Measurements from ENCODE around the gene SUPT3H. TPM values are rescaled to one million over a fixed set of nuclear protein-coding genes. Genes with fewer than 3 reads are reported as not detected.
"Not testable (repeated sequence)": the region's sequence is repeated elsewhere in the genome, so short reads cannot be mapped to it uniquely, and the experiment has no call there.

SUPT3H gene
- total RNA-seq, 2 donors from 2014 or later = 2.0 to 2.8 TPM

DNA sequence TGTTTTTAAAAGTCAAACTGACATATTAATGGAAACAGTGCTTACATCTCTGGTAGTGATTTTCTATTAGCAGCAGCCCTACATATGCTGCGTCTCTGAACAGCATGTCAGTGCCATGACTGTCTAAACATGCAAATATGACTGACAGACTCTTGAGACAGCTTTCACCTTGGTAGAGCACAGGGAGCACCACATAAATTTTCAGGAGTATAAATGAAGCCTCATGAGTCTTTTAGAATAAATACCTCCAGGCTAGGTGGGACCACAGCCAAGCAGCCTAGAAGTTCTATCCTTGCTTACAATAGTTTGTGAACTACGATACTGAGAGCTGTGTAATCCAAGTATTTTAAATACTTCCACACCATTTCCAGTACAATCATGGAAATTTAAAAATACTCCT, 460.3 kb downstream of the SUPT3H start:
- ATAC-seq = no peak
- DNase-seq = no peak
- intact Hi-C loops (cut with DNase I, micrococcal nuclease) = no loop called here

DNA sequence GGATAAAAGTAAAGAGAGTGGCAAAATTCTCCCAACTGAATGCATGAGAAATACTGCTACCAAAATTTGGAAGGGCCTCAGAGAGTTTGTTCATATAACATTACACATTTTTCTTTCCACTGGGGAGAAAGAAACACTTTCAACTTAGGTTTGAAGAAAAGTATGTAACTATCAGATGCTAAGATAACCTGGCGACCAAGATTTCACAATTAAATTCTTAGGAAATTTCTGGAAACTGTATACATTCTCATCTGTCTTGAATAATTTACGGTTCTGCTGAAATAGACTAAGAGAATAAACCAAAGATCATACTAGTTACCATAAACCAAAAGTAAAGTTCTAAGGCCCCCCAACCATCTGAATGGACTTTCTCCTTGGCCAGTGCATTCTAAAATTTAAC, 462.6 kb downstream of the SUPT3H start:
- ATAC-seq = no peak
- no peak for DNase-seq

DNA sequence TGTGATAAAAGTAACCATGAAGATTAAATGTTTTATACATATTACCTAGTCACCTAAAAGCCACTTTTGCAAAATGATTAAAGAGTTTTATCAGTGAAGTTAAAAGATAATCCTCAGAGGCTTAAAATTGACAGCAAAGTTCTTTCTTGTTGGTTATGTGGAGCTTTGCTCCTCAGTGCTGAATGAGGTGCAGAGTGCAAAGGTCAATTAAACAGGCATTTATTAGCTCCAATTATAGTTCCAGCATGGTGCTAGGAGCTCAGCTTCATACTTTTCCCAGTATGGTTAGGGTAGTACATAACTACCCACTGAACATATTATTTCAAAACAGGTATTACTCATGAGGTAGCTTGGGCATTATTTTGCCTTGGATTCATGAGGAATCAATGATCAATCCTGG, 463.6 kb downstream of the SUPT3H start:
- ATAC-seq (no peak), DNase-seq (no peak)
- intact Hi-C loops (cut with DNase I, micrococcal nuclease) = no loop called here

More for the DNA sequence above, 462.6 kb downstream of the SUPT3H start:
- intact Hi-C loops (cut with DNase I, micrococcal nuclease) = no loop called here

DNA sequence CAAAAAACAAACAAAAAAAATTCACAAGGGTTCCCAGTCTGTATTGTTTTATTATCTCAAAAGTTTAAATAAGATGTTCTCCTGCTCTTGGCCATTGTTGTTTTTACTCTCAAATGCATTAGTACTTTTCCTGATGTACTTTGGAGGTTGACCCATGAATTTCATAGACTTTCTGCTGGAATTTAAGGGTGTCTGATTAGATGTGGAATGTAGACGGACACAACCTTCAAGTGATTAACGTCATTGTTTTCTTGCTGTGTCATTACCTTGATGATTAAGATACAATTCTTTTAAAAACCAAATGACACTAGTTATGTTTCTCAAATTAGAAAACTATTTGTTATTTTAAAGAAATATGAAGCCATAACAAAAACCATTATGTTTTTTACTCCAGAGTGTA, 471.0 kb downstream of the SUPT3H start:
- ATAC-seq = no peak
- intact Hi-C loops (cut with DNase I, micrococcal nuclease) = no loop called here
- no peak for DNase-seq

DNA sequence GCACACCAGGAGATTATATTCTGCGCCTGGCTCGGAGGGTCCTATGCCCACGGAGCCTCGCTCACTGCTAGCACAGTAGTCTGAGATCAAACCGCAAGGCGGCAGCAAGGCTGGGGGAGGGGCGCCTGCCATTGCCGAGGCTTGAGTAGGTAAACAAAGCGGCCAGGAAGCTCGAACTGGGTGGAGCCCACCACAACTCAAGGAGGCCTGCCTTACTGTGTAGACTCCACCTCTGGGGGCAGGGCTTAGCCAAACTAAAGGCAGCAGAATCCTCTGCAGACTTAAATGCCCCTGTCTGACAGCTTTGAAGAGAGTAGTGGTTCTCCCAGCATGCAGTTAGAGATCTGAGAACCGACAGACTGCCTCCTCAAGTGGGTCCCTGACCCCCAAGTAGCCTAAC, 477.4 kb downstream of the SUPT3H start:
- intact Hi-C loops (cut with DNase I, micrococcal nuclease); ATAC-seq; DNase-seq: not testable (repeated sequence)

DNA sequence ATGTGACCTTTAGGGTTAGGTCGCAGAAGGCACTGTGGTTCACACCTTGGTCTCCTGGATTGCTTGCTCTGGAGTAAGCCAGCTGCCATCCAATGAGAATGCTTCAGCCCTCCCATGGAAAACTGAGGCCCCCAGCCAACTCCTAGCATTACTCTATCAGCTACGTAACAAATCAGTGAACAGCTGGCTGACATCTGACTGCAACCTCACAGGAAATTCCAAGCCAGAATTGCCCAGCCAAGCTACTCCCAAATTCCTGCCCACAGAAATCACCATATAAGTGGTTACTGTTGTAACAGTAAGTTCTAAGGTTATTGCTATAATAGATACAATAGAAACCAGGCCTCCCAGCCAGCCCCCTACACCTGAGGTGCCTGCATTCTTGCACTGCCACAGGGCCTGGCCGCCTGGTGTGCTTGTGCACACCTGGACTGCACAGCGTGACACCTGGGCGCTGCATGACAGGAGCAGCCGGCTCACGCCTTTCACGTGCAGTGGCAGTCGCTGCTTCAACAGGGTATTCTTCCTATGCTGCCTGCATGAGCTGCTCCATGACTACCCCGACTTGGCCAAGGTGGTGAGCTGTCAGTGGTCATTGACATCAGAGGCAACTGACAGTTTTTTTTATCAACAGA, 479.3 kb downstream of the SUPT3H start:
- DNase-seq = no peak
- intact Hi-C loops (cut with DNase I, micrococcal nuclease) = no loop called here
- ATAC-seq = no peak

DNA sequence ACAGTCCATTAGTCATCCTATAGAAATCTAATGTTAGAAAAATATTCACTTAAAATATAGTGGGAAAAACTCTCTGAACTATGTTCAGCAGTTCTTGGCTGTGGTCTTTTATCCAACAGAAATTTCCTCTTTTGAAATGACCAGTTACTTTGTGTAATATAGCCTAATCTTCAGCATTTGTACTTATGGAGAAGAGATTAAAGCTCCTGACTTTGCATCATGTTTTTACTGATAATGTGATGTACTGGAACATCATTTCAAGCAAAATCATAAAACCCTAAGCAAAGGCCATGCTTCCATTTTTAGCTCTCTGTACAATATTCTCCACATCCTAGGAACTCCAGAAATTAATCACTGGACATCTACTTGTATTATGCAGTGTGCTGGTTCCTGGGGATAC, 480.4 kb downstream of the SUPT3H start:
- intact Hi-C loops (cut with DNase I, micrococcal nuclease) = no loop called here
- no peak for ATAC-seq
- no peak for DNase-seq

DNA sequence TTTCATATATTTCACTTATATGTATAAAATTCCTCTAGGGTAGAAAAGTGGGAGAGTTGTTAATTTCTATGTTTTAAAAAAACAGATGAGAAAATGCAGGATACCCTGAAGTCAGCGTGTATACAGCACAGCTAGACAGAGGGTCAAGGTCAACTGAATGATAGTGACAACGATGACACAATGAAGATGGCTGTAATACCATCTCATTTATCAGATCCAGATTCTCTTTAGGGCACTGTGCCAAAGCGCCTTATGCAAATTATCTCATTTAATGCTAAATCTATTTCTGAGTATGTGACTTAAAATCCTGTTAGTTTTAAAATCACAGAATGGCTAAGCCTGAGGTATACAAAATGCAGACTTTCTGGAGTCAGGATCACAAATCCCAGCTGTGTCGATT, 481.0 kb downstream of the SUPT3H start:
- DNase-seq (no peak), ATAC-seq (no peak)
- intact Hi-C loops (cut with DNase I, micrococcal nuclease) = no loop called here

DNA sequence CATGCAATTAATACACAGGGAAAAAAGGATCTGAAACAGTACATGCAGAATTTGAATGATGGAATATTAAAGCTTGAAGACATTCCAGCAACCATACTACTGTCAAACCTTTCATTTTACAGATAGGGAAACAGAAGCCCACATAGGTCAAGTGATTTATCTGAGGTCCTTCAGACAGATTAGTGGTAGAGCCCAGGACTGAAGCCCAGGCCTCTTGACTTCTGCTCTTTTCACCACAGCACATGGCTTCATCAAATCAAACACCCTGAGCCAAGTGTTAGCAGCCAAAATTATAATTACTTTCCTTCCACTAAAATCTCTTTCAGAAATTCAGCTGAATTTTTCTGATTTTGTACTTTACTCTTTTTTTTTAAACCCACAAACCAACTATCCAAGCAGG, 485.2 kb downstream of the SUPT3H start:
- DNase-seq (no peak), ATAC-seq (no peak)
- intact Hi-C loops (cut with DNase I, micrococcal nuclease) = no loop called here

DNA sequence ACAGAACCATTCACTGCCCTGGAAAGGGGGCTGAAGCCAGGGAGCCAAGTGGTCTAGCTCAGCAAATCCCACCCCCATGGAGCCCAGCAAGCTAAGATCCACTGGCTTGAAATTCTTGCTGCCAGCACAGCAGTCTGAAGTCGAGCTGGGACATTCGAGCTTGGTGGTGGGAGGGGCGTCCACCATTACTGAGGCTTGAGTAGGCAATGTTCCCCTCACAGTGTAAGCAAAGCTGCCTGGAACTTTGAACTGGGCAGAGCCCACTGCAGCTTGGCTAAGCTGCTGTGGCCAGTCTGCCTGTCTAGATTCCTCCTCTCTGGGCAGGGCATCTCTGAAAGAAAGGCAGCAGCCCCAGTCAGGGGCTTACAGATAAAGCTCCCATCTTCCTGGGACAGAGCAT, 498.7 kb downstream of the SUPT3H start:
- DNase-seq; ATAC-seq; intact Hi-C loops (cut with DNase I, micrococcal nuclease): not testable (repeated sequence)

DNA sequence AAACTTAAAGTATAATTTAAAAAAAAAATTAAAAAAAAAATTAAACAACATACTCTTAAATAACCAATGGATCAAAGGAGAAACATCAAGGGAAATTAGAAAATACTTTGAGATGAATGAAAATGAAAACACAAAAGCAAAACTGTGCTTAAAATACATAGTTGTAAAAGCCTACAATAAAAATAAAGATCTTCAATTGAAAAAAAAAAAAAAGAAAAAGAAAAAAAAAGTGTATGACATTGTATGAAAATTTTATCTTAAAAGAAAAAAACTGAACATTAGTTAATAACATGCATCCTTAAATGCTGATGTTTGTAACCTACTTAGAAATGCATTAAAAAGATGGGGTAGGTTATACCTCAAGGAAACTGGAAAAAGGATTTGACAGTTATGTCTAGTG, 501.1 kb downstream of the SUPT3H start:
- DNase-seq; intact Hi-C loops (cut with DNase I, micrococcal nuclease); ATAC-seq: not testable (repeated sequence)

DNA sequence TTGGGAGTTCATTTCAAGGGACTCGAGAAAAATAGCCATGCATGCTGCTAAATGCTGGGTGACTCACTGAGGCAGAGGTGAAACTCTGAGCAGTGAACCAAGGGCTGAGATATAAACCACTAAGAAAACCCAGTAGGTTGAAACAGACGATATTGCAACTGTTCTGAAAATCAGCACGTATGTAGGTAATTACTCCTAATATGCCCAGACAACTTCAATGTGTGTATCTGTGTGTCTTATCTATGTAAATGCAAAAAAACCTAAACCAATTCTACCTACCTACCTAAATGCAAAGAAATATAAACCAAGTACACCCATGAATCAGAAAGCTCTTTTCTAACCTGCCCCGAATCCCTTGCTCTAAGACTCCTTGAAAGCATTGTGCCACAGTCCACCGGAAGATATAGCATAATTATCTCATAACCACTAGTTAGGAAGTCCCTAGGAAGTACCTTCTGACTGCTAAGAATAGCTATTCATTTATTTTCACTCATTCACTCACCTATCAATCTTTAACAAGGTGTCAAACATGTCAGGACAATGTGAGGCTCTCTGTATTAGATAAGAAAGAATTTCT, 508.3 kb downstream of the SUPT3H start:
- intact Hi-C loops (cut with DNase I, micrococcal nuclease) = no loop called here
- DNase-seq = no peak

DNA sequence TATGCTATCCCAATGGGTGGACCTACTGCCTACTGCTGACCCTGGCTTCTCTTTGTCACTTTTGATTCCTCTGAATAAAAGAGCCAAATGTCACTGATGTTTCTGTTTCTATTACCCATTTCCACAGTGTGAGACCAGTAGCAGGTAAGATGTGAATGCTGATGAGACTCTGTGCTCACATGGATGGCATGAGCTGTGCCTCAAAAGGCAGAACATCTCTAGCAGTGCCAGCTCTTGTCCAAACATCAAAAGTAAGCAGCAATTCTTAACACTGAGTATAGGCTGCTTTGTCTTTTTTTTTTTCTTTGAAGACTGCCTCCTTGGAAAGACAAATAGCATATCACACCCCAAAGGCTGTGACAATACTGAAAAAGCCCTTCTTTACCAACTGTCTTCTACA, 508.8 kb downstream of the SUPT3H start:
- DNase-seq = no peak
- intact Hi-C loops (cut with DNase I, micrococcal nuclease) = no loop called here

More for the DNA sequence above, 508.3 kb downstream of the SUPT3H start:
- ATAC-seq = no peak

DNA sequence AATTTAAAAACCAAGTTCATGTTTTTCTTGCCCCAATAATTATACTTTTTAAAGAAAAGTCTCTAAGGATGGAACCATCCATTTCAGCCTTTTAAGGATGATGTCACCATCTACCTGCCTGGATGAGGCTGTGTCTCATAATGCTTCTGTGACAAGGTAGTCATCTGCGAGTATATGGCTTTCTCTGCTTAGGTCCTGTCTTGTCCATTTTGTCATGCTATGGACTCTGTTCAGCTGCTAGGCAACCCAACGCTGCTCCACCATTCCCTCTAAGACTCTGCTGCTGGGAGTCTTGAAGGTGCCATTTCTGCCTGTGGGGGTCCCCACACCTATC, 509.4 kb downstream of the SUPT3H start:
- DNase-seq (no peak), ATAC-seq (no peak)
- intact Hi-C loops (cut with DNase I, micrococcal nuclease) = no loop called here

More for the DNA sequence above, 508.8 kb downstream of the SUPT3H start:
- no peak for ATAC-seq

DNA sequence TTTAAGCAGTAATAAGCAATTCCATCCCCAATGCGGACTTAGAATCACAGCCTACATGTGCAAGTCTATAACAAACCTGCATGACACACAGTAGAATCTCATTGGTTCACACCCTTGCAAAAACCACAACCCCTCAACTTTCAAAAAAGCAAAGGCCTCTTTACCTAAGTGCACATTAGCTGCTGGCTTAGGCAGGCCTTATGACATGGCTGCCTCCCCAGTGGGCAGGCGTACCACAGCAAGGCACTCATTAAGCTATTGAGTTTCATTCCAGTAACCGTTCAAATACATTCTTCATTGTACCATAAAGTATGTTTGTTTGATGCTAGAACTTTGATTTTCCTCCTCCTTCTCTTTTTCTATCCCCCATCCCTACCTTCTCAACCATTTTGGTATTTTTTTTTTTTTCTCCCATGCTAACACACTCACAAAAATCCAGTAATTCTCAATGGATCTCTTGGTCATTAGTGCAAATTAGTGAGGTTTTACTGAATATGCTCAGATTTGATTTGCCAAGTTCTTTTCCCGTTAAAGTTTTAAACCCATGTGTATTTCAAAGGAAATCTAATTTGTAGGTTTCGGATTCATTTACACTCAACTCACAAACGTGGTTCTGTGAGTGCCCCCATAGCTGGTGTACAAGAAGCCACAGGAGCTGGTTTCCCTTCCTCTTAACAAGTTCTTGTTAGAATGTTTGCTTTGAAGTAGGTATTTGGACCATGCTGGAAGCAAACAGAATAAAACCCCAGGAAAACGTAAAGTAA, 510.0 kb downstream of the SUPT3H start:
- DNase-seq (no peak), ATAC-seq (no peak)
- intact Hi-C loops (cut with DNase I, micrococcal nuclease) = no loop called here

DNA sequence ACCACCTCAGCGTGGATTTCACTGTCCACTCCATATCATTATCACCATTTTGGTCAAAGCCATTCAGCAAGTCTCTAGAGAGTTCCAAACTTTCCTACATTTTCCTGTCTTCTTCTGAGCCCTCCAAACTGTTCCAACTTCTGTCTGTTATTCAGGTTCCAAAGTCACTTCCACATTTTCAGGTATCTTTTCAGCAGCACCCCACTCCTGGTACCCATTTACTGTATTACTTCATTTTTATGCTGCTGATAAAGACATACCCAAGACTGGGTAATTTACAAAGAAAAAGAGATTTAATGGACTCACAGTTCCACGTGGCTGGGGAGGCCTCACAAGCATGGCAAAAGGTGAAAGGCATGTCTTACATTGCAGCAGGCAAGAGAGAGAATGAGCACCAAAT, 512.5 kb downstream of the SUPT3H start:
- DNase-seq; ATAC-seq; intact Hi-C loops (cut with DNase I, micrococcal nuclease): not testable (repeated sequence)

DNA sequence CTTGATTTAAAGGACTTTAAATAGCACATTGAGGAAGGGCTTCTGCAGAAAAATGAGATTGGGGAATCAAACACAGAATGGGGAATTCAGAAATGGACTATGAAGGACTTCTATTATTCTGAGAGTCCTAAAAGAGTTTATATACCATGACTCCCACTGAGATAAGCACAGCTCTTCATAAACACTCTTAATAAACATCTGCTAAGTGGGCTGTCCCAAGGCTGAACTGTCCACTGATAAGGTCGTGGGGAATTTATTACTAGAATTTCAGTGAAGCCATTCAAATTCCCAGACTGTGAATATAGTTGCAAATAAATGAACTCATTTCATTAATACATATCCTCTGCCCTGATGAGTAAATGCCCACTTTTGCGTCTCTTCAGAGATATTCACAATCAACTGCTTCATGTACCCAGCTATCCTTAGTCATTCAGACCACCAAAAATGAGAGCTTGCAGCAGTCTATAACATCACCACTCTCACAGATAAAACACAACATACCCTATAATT, 517.8 kb downstream of the SUPT3H start:
- no peak for ATAC-seq
- intact Hi-C loops (cut with DNase I, micrococcal nuclease) = no loop called here
- DNase-seq = no peak

DNA sequence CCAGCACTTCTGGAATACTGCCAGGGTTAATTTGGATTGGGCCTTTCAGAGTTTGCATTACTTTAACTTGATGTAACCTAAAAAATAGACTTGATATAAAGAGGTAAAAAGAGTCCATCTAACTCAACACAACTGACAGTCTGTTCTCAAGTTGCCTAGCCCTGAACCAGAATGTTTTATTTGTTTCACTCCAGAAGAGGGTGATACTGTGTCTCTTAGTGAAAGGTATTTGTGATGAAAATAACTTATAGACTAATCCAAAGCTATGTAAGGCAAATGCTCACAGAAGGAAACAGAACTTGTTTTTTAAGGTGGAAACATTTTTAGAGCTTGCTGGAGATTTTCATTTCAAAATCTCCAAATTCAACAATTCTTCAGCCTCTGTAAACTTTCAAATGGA, 518.7 kb downstream of the SUPT3H start:
- intact Hi-C loops (cut with DNase I, micrococcal nuclease) = no loop called here
- DNase-seq (no peak), ATAC-seq (no peak)

DNA sequence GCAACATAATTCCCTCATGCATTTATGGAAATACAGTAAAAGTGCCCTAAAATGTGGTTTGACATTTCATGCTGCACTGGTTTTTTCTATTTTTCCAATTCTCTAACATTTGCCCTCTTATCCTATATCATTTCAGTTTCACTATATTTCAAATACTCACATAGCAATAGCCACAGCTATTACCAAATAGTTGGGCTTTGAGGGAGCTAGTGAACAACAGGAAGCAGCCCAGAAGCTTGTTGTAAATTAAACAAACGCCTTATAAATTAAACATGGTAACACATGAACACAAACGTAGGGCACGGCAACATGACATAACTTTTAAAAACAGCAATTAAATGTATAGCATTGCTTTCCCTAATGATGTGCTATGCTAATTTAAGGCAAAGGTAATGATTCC, 521.3 kb downstream of the SUPT3H start:
- intact Hi-C loops (cut with DNase I, micrococcal nuclease) = no loop called here
- no peak for DNase-seq
- no peak for ATAC-seq
